Colonic mucosa (tissue), 4 donors: Measurements from ENCODE around the gene JUN. TPM values are rescaled to one million over a fixed set of nuclear protein-coding genes. Genes with fewer than 3 reads are reported as not detected.
A peak's percentile ranks its signal among the peaks of the same experiment; 100 is the strongest.

Experiments
- DNase-seq: peaks from one replicate; pipeline ENCODE4 v3.0.0-alpha.2; 2020
- H3K27ac ChIP-seq: fragments of 200-600 bp; one replicate; pipeline ENCODE4 v1.8.0; 2021
- H3K27me3 ChIP-seq: fragments of 200-600 bp; one replicate; pipeline ENCODE4 v1.8.0; 2021
- H3K36me3 ChIP-seq: fragments of 200-600 bp; one replicate; pipeline ENCODE4 v1.8.0; 2021
- H3K4me1 ChIP-seq: fragments of 200-600 bp; one replicate; pipeline ENCODE4 v1.8.0; 2021; ENCODE audit warnings: mild to moderate bottlenecking
- H3K4me3 ChIP-seq: fragments of 200-600 bp; one replicate; pipeline ENCODE4 v1.8.0; 2021
- H3K9ac ChIP-seq, 2 donors: one replicate each; pipeline ENCODE4 v1.7.0; 2013; ENCODE audit warnings: control low read depth in 2 of 2, low read depth in 2 of 2, low read length in 2 of 2
- H3K9me3 ChIP-seq: fragments of 200-600 bp; one replicate; pipeline ENCODE4 v1.8.0; 2021
- intact Hi-C: fragments of 100-400 bp; cut with DNase I; formaldehyde crosslinking; loops from one replicate; pipeline ENCODE4 v1.14.1; 2022
- total RNA-seq, 2 donors: library from RNA; stranded (reverse); fragmentation: NEBNext Ultra II Directional in 1 of 2; extraction: Animal tissue kit (Norgen Biotek cat#: 25700) in 1 of 2; gene quantifications; one replicate each; pipeline ENCODE4 v1.2.1, GENCODE V29; 2021
- TF ChIP-seq, protein P1 (sequence below): fragments of 200-600 bp; IDR thresholded peaks from one replicate; pipeline ENCODE4 v1.8.0; 2022; ENCODE audit warnings: antibody characterized with exemption, mild to moderate bottlenecking
- donor health status: healthy.
- donor health status: DM: no; HTN: no; CAD: no.
- donor health status: DM: no; HTN: no; CAD: no.

The JUN gene
- total RNA-seq, 2 donors from 2014 or later: 94.1 to 137 TPM

DNA sequence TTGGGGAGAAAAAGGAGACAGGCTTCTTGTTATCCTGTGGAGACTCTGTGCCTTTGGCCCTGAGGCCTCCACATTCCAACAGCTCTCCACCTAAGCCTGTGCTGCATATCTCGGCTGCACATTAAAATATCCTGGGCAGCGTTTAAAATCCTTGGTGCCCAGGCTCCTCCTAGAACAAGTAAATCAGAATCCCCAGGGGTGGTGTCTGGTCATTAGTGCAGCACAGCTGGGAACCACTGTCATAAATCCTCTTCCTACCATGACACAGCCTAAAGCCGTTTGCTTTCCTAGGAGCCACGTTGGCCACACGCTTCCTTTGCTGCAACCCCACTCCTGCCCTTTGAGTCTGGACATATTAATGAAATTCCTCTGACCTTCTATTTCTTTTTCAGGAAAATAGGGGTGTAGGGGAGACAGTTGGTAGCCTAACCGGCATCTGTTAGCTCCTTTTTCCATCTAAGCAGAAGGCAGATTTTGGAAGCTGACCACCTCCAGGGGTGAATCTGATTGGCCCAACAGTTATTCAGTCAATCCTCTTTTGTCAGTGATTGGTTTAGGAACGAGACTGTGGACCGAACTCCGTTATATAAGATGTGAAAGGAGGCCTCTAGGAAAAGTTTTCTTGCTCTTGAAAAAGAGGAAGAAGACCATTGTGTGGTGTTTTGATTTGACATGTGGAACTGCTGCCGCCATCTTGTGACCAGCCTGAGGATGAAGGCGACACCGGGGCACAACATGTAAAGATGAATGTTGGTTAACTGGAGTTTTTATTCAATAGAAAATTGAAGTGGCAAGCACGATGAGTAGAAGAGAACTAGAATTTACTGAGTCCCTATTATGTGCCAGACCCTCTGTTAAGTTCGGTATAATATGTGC, 41.9 kb downstream of the JUN start:
- no peak for DNase-seq
- Histone ChIP-seq H3K9ac (no peak overlapping the region), H3K27ac (no peak overlapping the region), H3K36me3 (no peaks in the 10 kb centered on the region), H3K4me1 (no peaks in the 10 kb centered on the region), H3K27me3 (no peaks in the 10 kb centered on the region), H3K4me3 (no peak overlapping the region), H3K9me3 (no peaks in the 10 kb centered on the region)
- intact Hi-C loops: loop anchor here (5.0 kb wide), 2 partner anchors 545 to 1015 kb away; no protein-coding TSS in a partner anchor
- TF ChIP-seq, protein P1, sequence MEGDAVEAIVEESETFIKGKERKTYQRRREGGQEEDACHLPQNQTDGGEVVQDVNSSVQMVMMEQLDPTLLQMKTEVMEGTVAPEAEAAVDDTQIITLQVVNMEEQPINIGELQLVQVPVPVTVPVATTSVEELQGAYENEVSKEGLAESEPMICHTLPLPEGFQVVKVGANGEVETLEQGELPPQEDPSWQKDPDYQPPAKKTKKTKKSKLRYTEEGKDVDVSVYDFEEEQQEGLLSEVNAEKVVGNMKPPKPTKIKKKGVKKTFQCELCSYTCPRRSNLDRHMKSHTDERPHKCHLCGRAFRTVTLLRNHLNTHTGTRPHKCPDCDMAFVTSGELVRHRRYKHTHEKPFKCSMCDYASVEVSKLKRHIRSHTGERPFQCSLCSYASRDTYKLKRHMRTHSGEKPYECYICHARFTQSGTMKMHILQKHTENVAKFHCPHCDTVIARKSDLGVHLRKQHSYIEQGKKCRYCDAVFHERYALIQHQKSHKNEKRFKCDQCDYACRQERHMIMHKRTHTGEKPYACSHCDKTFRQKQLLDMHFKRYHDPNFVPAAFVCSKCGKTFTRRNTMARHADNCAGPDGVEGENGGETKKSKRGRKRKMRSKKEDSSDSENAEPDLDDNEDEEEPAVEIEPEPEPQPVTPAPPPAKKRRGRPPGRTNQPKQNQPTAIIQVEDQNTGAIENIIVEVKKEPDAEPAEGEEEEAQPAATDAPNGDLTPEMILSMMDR: no peak

DNA sequence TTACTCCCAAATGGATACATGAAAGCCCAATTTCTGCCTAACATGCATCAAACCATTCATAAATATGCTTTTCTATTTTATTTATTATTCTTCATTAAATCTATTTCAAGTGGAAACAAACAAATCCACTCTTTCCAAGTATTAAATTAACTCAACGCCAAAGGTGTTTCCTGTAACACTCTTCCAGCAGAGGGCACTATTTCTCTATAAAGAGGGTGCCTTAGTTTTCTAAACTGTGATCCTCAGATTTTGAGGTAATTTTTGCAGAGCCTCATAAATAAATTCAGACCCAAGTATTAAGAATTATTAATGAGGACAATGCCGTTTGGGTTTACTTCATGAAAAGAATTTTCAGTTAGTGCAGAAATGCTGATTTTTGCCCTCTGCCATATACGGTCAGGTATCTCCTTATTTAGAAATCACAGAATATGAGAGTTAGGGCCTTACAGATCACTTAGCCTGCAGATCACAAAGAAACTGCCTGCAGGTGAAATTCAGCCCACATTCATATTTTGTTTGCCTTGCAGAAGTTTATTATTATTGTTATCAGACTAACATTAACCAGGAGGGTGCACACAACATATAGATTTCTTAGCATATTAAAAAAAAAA, 43.9 kb downstream of the JUN start:
- intact Hi-C loops: loop anchor here (1.0 to 5.0 kb wide), 3 partner anchors 547 to 1017 kb away; no protein-coding TSS in a partner anchor
- TF ChIP-seq, protein P1: peak; percentile 84
- H3K4me3 ChIP-seq: no peak overlapping the region
- H3K4me1 ChIP-seq: no peaks in the 10 kb centered on the region
- peak; percentile 35 for DNase-seq
- H3K9ac ChIP-seq: no peak overlapping the region
- H3K9me3 ChIP-seq: no peaks in the 10 kb centered on the region
- no peaks in the 10 kb centered on the region for H3K27me3 ChIP-seq
- no peaks in the 10 kb centered on the region for H3K36me3 ChIP-seq
- no peak overlapping the region for H3K27ac ChIP-seq

DNA sequence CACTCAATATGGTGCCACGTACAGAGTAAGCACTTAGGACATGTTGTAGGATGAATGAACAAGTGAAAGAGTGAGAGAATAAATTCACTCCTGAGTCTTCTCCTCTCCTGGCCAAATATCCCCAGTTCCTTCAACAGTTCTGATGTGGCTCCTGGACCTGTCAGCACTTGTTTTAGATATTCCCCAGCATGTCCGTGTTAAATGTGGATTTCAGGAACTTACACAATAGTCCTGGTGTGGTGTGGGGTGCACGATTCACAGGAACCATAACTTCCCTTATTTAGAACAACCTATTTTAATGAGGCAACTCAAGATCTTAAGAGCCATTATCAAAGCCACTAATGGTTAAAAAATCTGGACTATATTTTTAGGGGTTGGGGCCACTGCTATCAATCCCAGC, 45.0 kb downstream of the JUN start:
- H3K4me3 ChIP-seq: no peak overlapping the region
- H3K9me3 ChIP-seq: no peaks in the 10 kb centered on the region
- no peak for DNase-seq
- H3K36me3 ChIP-seq: no peaks in the 10 kb centered on the region
- intact Hi-C loops: no loop called here
- H3K27me3 ChIP-seq: no peaks in the 10 kb centered on the region
- TF ChIP-seq, protein P1: no peak
- no peak overlapping the region for H3K9ac ChIP-seq
- no peaks in the 10 kb centered on the region for H3K4me1 ChIP-seq
- no peak overlapping the region for H3K27ac ChIP-seq

DNA sequence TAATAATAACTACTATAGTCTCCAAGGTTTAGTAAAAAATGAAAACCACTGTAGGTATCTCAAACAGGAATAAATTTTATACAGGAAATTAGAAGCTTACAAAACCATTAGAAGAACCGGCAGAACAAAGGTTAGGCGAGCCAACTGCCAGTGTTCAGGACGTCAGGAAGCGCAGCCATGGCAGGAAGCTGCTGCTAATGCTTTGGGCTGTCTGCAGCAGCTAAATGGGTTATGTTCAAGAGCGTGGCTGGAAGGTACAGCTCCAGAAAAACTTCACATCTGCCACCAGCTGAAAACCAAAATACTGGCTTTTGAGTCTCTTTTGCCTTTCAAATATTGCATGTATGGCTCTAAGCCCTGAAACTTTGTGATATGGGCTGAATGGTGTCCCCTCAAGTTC, 48.3 kb downstream of the JUN start:
- Histone ChIP-seq H3K4me1 (no peaks in the 10 kb centered on the region), H3K27ac (no peak overlapping the region), H3K36me3 (no peaks in the 10 kb centered on the region), H3K9me3 (no peaks in the 10 kb centered on the region), H3K4me3 (no peak overlapping the region), H3K27me3 (no peaks in the 10 kb centered on the region), H3K9ac (no peak overlapping the region)
- intact Hi-C loops: no loop called here
- no peak for DNase-seq
- TF ChIP-seq, protein P1: no peak

DNA sequence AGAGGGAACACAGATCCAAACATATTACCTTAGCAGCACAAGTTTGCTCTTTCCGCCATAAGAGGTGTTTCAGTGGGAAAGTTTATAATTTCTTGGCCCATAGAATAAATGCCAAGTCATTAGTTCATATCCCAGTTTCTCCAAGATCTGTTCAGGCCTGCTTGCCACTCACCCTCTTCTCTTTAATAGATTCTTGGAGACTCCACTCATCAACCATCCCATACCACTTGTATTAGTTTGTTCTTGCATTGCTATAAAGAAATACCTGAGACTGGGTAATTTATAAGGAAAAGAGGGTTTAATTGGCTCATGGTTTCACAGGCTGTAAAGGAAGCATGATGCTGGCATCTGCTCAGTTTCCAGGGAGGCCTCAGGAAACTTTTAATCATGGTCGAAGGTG, 49.2 kb downstream of the JUN start:
- TF ChIP-seq, protein P1: no peak
- intact Hi-C loops: no loop called here

More for the DNA sequence above, 49.2 kb downstream of the JUN start:
- no peaks in the 10 kb centered on the region for H3K9me3 ChIP-seq
- H3K4me3 ChIP-seq: no peak overlapping the region
- H3K27ac ChIP-seq: no peak overlapping the region
- DNase-seq: no peak
- no peak overlapping the region for H3K9ac ChIP-seq
- H3K4me1 ChIP-seq: no peaks in the 10 kb centered on the region
- no peaks in the 10 kb centered on the region for H3K36me3 ChIP-seq
- no peaks in the 10 kb centered on the region for H3K27me3 ChIP-seq
